ENCODE measurements around the gene PAQR8. TPM values are rescaled to one million over a fixed set of nuclear protein-coding genes. Genes with fewer than 3 reads are reported as not detected.

Gene PAQR8
- total and polyA plus RNA-seq, 2 of the 13 experiments (the other 11 are each of a cell fraction or from before 2014, with no cell fraction given) = 37.7 to 50.7 TPM

- TF ChIP-seq E2F2 (CRISPR knock-in tag; IDR thresholded peaks at IDR 0.05; ENCODE audit: borderline replicate concordance) (no peak), NR2F6 (IDR thresholded peaks at IDR 0.05) (no peak), NR2F6 (CRISPR knock-in tag; IDR thresholded peaks at IDR 0.05) (no peak), RBM39 (IDR thresholded peaks at IDR 0.05; ENCODE audit: low read depth, low read length, poor library complexity, severe bottlenecking) (no peak), SMARCC2 (IDR thresholded peaks at IDR 0.05) (no peak), JDP2 (CRISPR knock-in tag; IDR thresholded peaks at IDR 0.05; ENCODE audit: borderline replicate concordance) (no peak), ZBTB7B (CRISPR knock-in tag; IDR thresholded peaks at IDR 0.05) (no peak), ZNF773 (CRISPR knock-in tag; IDR thresholded peaks at IDR 0.05; ENCODE audit: borderline replicate concordance) (no peak), DZIP1 (CRISPR knock-in tag; IDR thresholded peaks at IDR 0.05) (no peak), PRDM15 (CRISPR knock-in tag; IDR thresholded peaks at IDR 0.05) (no peak), ZNF670 (CRISPR knock-in tag; IDR thresholded peaks at IDR 0.05; ENCODE audit: borderline replicate concordance) (no peak), SMAD9 (CRISPR knock-in tag; IDR thresholded peaks at IDR 0.05) (no peak), GATAD1 (CRISPR knock-in tag; IDR thresholded peaks at IDR 0.05) (0 out of 2 replicates have a peak, but pooled peaks have one; percentile 24), RFXANK (CRISPR knock-in tag; IDR thresholded peaks at IDR 0.05) (no peak), NR2C2 (CRISPR knock-in tag; IDR thresholded peaks at IDR 0.05; ENCODE audit: borderline replicate concordance) (no peak), ZFP82 (CRISPR knock-in tag; IDR thresholded peaks at IDR 0.05; ENCODE audit: borderline replicate concordance) (no peak), GATAD2A (CRISPR knock-in tag; IDR thresholded peaks at IDR 0.05) (peak; percentile 79), ZNF503 (CRISPR knock-in tag; IDR thresholded peaks at IDR 0.05) (no peak), PHB2 (IDR thresholded peaks at IDR 0.05; ENCODE audit: partially characterized antibody) (no peak), SKIL (CRISPR knock-in tag; IDR thresholded peaks at IDR 0.05; ENCODE audit: borderline replicate concordance) (no peak), ZNF557 (CRISPR knock-in tag; IDR thresholded peaks at IDR 0.05) (peak; percentile 81; the same call in 1 of the 2 replicates)
Observed at GRCh38 chr6:52390361-52390727, 28.4 kb downstream of the PAQR8 start (continued).
